Stimulated activated CD4-positive, alpha-beta T cell treated with anti-CD3 and anti-CD28 coated beads, Interleukin-1b, Interleukin-23, amount 100 ng/mL, for 24 hours (primary cell): ENCODE measurements around the gene LPAR5.

Experiments
- DNase-seq, 4 experiments: peaks; one replicate each; pipeline ENCODE4 v3.0.0-alpha.2; 2020; ENCODE audit warnings: low read depth in 4 of 4, low spot score in 1 of 4

Gene LPAR5

GRCh38 chr12:6639151-6639801, 3.5 kb upstream of the LPAR5 start:
- no peak for DNase-seq

DNA sequence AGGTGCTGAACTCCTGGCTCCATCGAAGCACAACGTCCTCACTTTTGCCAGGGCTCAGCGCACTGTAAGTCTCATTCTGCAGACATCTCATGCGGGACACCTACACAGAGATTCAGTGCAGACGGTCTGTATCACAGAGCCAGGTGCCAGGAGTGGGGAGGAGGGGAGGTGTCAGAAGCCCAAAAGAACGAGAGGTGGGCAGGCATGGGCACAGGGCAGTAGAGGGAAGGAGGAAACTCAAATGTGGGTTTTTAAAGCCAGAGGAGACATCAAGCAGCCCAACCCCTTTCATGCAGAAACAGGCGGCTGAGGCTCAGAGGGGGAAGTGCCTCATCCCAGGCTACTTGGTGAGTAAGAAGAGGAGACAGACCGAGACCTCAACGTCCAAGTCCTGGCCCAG, 2.5 kb upstream of the LPAR5 start:
- DNase-seq, result no peak

DNA sequence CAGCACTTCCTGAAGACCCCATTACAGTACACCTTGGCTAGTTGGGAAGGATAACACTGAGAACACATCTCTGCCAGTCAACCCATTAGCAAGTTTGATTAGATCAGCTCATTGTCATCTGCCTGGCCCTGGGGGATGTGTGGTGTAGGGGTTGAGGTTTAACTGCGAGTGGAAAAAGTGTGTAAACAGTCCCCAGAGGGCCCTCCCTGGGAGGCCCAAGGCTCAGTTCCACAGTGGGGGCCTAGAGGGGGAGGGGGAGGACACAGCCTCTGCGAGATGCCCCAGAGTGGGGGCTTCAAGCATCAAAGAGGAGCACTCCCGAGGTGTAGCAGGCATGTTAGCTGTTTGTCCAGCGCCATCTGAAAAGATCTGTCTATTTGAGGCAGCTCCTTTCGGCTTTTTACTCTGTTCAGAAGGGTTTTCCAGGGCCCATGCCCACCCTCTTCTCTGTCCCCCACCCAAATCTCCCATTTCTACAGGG, 344 bp downstream of the LPAR5 start:
- DNase-seq, result peak in 1 of 4 experiments; percentile 43

- no peak for DNase-seq
Measured at GRCh38 chr12:6632026-6632983, 3.5 kb downstream of the LPAR5 start.

DNA sequence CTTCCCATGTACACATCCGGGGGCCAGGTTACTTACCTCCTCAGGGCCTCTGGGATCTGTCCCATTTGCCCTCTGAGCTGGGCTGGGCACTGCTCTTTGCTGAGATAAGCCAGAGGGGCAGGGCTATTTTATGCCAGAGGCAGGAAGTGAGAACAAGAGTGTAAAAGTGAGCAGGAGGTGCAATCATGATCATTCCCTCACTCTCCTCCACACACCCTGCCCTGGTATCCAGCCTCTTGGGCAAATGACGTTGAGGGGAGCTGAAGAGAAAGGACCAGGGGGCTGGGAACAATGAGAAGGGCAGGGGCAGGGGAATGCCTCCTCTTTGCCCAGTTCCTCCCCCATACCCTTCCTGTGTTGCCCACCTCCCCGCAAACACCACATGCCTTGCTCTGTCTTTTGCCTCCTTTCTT, 4.2 kb downstream of the LPAR5 start:
- DNase-seq, result no peak

- no peak for DNase-seq
Measured at GRCh38 chr12:6630736-6631135, 5.0 kb downstream of the LPAR5 start.

DNA sequence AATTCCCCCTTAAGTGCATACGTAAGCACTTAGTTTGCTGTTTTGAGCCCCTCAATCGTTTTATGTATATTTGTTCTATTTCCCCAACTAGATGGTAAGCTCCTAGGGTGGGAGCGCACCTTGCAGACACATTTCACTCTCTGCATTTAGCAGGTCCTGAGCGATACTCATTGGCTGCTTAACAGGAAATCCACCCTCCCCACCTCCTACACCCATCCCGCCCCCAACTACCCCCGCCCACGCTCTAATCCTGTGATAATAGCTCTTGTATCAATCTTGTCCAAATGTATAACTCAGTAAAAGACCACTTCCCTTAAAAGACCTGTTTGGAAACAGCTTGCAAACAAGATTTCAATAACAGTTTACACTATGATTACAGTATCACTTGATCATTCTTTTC, 8.1 kb downstream of the LPAR5 start:
- DNase-seq, result no peak

DNA sequence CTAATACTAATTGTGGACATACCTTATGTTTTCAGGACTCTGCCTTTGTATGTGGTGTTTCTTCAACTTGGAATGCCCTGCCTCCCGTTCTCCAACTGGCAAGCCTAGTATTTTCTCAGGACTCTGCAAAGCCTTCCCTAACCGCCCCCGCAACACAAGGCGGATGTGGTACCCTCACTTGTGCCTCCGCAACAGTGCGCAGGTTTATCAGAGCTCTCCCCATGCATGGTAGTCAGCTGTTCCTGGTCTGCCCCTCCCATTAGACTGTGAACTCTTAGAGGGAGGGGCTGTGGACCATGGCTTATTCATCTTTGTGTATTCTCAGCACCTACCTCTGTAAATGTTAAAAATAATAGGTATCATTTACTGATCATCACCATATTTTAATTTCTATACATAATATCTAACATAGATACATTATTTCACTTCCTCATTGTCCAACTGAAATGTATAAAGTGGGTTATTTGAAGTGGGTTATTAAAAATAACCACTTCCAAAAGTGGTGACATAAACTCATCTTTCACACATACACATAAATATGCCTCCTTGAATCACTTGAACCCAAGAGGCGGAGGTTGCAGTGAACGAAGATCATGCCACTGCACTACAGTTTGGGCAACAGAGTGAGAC, 9.0 kb downstream of the LPAR5 start:
- no peak for DNase-seq

DNA sequence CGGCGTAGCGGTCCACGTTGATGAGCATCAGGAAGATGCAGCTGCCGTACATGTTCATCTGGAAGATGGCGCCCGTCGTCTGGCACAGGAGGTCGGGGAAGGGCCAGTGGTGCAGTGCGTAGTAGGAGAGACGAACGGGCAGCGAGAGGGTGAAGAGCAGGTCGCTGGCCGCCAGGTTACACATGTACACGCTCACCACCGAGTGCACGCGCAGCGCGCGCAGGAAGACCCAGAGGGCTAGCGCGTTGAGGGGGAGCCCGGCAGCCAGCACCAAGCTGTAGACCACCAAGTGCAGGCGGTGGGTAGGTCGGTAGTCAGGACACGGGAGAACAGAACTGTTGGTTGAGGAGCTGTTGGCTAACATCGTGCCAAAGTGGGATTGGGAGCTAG, 14.9 kb downstream of the LPAR5 start:
- DNase-seq, result no peak

DNA sequence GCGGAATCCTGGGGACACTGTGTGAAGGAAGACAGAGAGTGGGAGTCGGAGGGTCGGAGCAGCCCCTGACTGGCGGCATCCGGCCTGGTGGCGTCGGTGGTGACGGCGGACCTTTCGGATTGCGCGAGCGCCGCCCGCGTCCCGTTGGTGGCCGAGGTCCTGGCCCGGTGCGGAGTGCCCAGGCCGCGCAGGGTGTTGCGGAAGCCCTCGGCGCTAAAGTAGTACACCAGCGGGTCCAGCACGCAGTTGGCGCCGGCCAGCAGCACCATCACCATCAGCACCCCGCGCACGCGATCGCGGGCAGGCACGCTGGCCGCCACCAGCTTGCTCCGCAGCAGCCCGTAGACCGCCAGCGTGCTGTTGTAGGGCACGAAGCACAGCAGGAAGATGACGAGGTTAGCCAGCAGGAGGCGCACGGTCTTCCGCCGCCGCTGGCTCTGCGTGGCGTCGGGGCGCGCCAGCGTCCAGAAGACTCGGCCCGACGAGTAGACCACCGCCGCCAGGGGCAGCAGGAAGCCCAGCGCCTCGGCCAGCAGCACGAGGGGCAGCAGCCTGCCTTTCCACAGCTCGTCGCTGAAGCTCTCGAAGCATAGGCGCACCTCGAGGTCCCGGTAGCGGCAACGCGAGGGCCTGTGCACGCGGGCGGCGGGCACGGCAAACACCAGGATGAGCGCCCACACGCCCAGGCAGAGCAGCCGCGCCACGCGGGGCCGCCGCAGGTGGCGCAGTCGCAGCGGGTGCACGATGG, 15.4 kb downstream of the LPAR5 start:
- DNase-seq, result no peak

GRCh38 chr12:6618483-6619225, 17.1 kb downstream of the LPAR5 start:
- no peak for DNase-seq

GRCh38 chr12:6615802-6616201, 20.0 kb downstream of the LPAR5 start:
- no peak for DNase-seq

GRCh38 chr12:6614513-6615172, 21.1 kb downstream of the LPAR5 start:
- DNase-seq, result no peak

DNA sequence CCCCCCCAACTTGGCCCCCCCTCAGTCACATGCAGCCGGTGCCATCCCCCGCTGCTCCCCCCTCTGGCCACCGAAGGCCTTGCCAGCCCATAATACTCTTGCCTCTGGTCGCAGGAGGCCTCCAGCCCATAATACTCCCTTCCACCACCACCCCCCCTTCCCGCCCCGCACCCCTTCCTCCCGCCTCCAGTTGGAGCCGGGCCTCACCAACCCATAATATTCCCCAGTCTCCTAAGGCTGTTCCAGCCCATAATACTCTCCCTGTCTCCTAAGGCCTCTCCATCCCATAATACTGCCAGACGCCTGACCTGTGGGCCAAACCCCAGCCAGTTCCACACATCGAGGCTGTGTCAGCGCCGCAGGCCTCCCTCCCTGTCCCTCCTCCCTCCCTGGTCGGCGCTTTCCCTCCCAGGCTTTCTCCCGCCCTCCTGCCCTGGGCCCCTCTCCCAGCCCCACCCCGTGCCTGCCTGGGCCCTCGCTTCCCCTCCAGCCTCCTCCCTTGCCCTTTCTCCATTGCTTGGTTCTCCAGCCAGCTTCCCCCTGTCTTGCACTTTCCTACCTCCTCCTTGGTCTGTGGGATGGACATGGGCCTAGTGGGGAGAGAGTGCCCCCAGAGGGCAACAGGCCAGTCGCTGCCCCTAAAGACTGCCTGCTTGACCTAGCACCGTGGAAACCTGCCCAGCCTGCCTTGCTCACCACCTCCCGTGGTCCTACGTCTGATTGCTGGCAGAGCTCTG, 21.8 kb downstream of the LPAR5 start:
- no peak for DNase-seq

- no peak for DNase-seq
Measured at GRCh38 chr12:6613015-6613775, 22.6 kb downstream of the LPAR5 start.

GRCh38 chr12:6612652-6613014, 23.1 kb downstream of the LPAR5 start:
- no peak for DNase-seq

DNA sequence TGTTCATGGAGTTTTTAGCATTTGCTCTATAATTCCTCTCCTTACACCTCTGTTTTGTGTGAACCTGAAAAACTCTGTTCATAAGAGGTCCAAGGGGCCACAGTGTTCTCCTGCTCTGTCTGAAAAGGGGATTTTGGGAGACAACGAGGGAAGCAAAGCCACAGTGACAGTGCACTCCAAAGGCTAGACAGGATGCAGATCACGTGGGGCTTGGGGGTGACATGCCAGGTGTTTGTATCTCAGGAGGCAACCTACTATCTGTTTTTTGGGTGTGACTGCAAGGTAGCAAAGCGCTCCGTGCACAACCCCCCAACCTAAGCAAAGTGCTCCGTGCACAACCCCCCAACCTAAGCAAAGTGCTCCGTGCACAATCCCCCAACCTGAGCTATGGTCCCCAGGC, 23.5 kb downstream of the LPAR5 start:
- no peak for DNase-seq

- no peak for DNase-seq
Measured at GRCh38 chr12:6608592-6609281, 27.0 kb downstream of the LPAR5 start.
